Measurements from ENCODE around the gene CCNYL1.

Gene CCNYL1

GRCh38 chr2:207710814-207711740, at the start of gene CCNYL1:
TSS of gene CCNYL1 (plus strand) at chr2:207711640. CDS start at chr2:207711897, 257 bp downstream.
- Mint-ChIP-seq H3K4me1 (ENCODE audit: low read depth) (peaks cover 29% of the 10 kb centered on the region), H3K27me3 (ENCODE audit: low read depth) (peaks cover 3% of the 10 kb centered on the region), H3K9me3 (no peaks in the 10 kb centered on the region), H3K36me3 (ENCODE audit: low read depth) (peaks cover 4% of the 10 kb centered on the region), H3K27ac (peak within 1 kb of the TSS; percentile 96), H3K4me3 (peak within 1 kb of the TSS; percentile 99)
- DNase-seq (ENCODE audit: low spot score) = peak; percentile 99

- DNase-seq (ENCODE audit: low spot score) = no peak
- Mint-ChIP-seq H3K9me3 (no peaks in the 10 kb centered on the region), H3K4me3 (no peak overlapping the region), H3K4me1 (ENCODE audit: low read depth) (no peaks in the 10 kb centered on the region), H3K27me3 (ENCODE audit: low read depth) (no peaks in the 10 kb centered on the region), H3K36me3 (ENCODE audit: low read depth) (no peaks in the 10 kb centered on the region), H3K27ac (no peak overlapping the region)
Observed at GRCh38 chr2:207662203-207662602, 49.2 kb upstream of the CCNYL1 start.

DNA sequence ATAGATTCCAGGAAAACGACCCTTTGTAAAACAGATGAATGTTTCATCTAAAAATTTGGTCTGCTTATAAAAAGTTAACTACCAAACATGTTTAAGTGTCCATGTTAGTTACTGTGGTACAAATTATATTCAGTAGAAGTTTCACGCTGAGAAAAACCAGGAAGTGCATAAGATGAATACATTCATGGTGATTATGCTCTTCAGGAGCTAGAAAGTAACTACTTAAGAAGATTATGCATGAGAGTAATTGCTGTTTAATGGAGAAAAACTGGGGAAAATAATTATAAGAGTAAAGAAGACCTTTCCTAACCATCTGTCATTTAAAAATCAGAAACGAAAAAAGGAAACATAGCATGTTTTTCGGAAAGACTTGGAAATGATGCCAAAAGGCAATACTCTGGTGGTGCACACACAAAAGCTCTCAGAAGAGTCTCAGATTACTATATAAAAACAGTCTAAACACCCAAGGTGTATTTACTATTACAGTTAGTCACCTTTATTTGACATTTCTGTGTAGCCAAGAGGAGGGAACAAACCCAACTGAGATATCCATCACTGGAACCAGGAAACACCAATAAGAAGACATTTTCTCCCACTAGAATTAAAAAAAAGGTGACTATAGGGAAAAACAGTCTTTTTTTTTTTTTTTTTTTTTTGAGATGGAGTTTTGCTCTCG, 47.4 kb upstream of the CCNYL1 start:
- H3K27ac Mint-ChIP-seq = no peak overlapping the region

DNA sequence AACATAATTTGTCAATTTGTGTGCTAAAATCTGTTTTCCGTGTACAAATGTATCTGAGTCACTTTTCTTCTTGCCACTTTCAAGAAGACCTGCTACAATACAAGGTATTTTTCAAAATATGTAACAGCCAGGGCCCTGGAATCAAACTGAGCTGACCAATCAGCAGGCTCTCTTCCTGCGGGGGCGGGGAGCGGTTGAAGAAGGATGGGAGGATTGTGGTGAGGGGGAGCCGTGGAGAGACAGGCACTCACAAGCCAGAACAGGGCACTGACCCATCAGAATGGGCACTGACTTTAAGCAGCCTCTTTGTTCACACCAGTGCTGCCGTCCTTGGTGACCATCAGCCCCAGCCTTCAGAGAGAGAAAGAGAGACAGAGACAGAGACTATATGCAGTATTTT, 40.6 kb upstream of the CCNYL1 start:
- Mint-ChIP-seq H3K36me3 (ENCODE audit: low read depth) (no peaks in the 10 kb centered on the region), H3K4me1 (ENCODE audit: low read depth) (no peaks in the 10 kb centered on the region), H3K27ac (no peak overlapping the region), H3K27me3 (ENCODE audit: low read depth) (peaks cover 2% of the 10 kb centered on the region), H3K4me3 (no peak overlapping the region), H3K9me3 (no peaks in the 10 kb centered on the region)
- no peak for DNase-seq (ENCODE audit: low spot score)

More for the DNA sequence above, 47.4 kb upstream of the CCNYL1 start:
- Mint-ChIP-seq H3K36me3 (ENCODE audit: low read depth) (no peaks in the 10 kb centered on the region), H3K27me3 (ENCODE audit: low read depth) (no peaks in the 10 kb centered on the region), H3K4me1 (ENCODE audit: low read depth) (no peaks in the 10 kb centered on the region), H3K4me3 (no peak overlapping the region), H3K9me3 (no peaks in the 10 kb centered on the region)
- DNase-seq (ENCODE audit: low spot score) = no peak

- Mint-ChIP-seq H3K36me3 (ENCODE audit: low read depth) (no peaks in the 10 kb centered on the region), H3K9me3 (no peaks in the 10 kb centered on the region), H3K4me1 (ENCODE audit: low read depth) (no peaks in the 10 kb centered on the region), H3K4me3 (no peak overlapping the region), H3K27ac (no peak overlapping the region), H3K27me3 (ENCODE audit: low read depth) (peaks cover 2% of the 10 kb centered on the region)
- no peak for DNase-seq (ENCODE audit: low spot score)
Observed at GRCh38 chr2:207673431-207673830, 38.0 kb upstream of the CCNYL1 start.

GRCh38 chr2:207674266-207674774, 37.1 kb upstream of the CCNYL1 start:
- no peaks in the 10 kb centered on the region for H3K4me1 Mint-ChIP-seq (ENCODE audit: low read depth)
- no peaks in the 10 kb centered on the region for H3K36me3 Mint-ChIP-seq (ENCODE audit: low read depth)
- no peak overlapping the region for H3K27ac Mint-ChIP-seq
- no peaks in the 10 kb centered on the region for H3K9me3 Mint-ChIP-seq
- H3K4me3 Mint-ChIP-seq = no peak overlapping the region
- peaks cover 2% of the 10 kb centered on the region for H3K27me3 Mint-ChIP-seq (ENCODE audit: low read depth)
- no peak for DNase-seq (ENCODE audit: low spot score)

GRCh38 chr2:207674826-207675225, 36.6 kb upstream of the CCNYL1 start:
- H3K4me1 Mint-ChIP-seq (ENCODE audit: low read depth) = no peaks in the 10 kb centered on the region
- no peak overlapping the region for H3K4me3 Mint-ChIP-seq
- peaks cover 2% of the 10 kb centered on the region for H3K27me3 Mint-ChIP-seq (ENCODE audit: low read depth)
- no peak for DNase-seq (ENCODE audit: low spot score)
- H3K9me3 Mint-ChIP-seq = no peaks in the 10 kb centered on the region
- no peak overlapping the region for H3K27ac Mint-ChIP-seq
- H3K36me3 Mint-ChIP-seq (ENCODE audit: low read depth) = no peaks in the 10 kb centered on the region

- Mint-ChIP-seq H3K4me3 (no peak overlapping the region), H3K9me3 (no peaks in the 10 kb centered on the region), H3K4me1 (ENCODE audit: low read depth) (no peaks in the 10 kb centered on the region), H3K27ac (no peak overlapping the region), H3K27me3 (ENCODE audit: low read depth) (peaks cover 2% of the 10 kb centered on the region), H3K36me3 (ENCODE audit: low read depth) (no peaks in the 10 kb centered on the region)
- DNase-seq (ENCODE audit: low spot score) = no peak
Observed at GRCh38 chr2:207676827-207677354, 34.5 kb upstream of the CCNYL1 start.

GRCh38 chr2:207681431-207681830, 30.0 kb upstream of the CCNYL1 start:
- no peak for DNase-seq (ENCODE audit: low spot score)
- H3K27ac Mint-ChIP-seq = no peak overlapping the region
- no peaks in the 10 kb centered on the region for H3K9me3 Mint-ChIP-seq
- H3K27me3 Mint-ChIP-seq (ENCODE audit: low read depth) = peaks cover 3% of the 10 kb centered on the region
- H3K4me3 Mint-ChIP-seq = no peak overlapping the region
- no peaks in the 10 kb centered on the region for H3K36me3 Mint-ChIP-seq (ENCODE audit: low read depth)
- H3K4me1 Mint-ChIP-seq (ENCODE audit: low read depth) = no peaks in the 10 kb centered on the region

DNA sequence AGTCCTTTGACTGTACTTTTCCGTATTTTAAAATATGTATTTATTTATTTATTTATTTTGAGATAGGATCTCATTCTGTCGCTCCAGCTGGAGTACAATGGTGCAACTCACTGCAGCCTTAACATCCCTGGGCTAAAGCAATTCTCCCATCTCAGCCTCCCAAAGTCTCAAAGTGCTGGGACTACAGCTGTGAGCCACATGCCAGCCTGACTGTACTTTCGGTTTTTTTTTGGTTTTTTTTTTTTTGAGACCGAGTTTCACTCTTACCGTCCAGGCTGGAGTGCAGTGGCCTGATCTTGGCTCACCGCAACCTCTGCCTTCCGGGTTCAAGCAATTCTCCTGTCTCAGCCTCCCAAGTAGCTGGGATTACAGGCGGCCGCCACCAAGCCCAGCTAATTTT, 28.9 kb upstream of the CCNYL1 start:
- H3K4me1 Mint-ChIP-seq (ENCODE audit: low read depth) = no peaks in the 10 kb centered on the region
- H3K36me3 Mint-ChIP-seq (ENCODE audit: low read depth) = no peaks in the 10 kb centered on the region
- no peak for DNase-seq (ENCODE audit: low spot score)
- H3K9me3 Mint-ChIP-seq = no peaks in the 10 kb centered on the region
- peaks cover 3% of the 10 kb centered on the region for H3K27me3 Mint-ChIP-seq (ENCODE audit: low read depth)
- H3K27ac Mint-ChIP-seq = no peak overlapping the region
- H3K4me3 Mint-ChIP-seq = no peak overlapping the region

- Mint-ChIP-seq H3K4me1 (ENCODE audit: low read depth) (peaks cover 2% of the 10 kb centered on the region), H3K9me3 (no peaks in the 10 kb centered on the region), H3K27ac (no peak overlapping the region), H3K36me3 (ENCODE audit: low read depth) (no peaks in the 10 kb centered on the region), H3K4me3 (no peak overlapping the region), H3K27me3 (ENCODE audit: low read depth) (peaks cover 3% of the 10 kb centered on the region)
- no peak for DNase-seq (ENCODE audit: low spot score)
Observed at GRCh38 chr2:207683438-207683837, 28.0 kb upstream of the CCNYL1 start.

DNA sequence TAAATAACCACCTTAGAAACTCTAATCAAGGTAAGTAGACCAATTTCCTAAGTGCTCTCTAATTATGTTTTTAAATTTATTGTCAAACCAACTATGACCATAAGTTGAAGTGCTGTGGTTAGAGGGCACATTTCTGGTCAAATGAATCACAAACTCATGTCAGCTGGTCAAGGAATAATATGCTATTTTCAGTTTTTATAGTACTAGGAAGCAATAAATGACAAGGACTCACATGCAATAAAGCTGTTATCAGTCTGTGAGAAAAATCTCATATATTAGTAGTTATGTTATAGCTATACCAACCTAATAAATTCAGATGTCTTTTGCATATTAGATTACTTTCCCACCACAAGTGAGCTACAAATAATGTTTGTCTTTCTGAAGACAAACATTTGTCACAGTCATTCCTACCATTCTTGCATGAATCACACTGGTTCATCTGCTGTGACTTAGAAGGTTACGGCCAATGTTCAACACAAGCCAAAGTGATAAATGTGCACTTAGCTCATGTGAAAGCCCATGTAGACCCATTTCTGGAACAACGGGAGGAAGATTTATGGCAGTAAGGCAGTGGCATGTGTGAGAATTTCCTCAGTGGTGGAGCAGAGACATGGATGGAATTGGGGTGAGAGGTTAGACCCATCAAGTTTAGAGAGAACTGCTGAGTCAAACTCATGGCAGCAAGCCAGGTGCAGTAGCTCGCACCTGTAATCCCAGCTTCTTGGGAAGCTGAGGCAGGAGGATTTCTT, 27.4 kb upstream of the CCNYL1 start:
- Mint-ChIP-seq H3K4me3 (no peak overlapping the region), H3K27me3 (ENCODE audit: low read depth) (peaks cover 3% of the 10 kb centered on the region), H3K36me3 (ENCODE audit: low read depth) (no peaks in the 10 kb centered on the region), H3K27ac (no peak overlapping the region), H3K9me3 (no peaks in the 10 kb centered on the region), H3K4me1 (ENCODE audit: low read depth) (peaks cover 4% of the 10 kb centered on the region)
- DNase-seq (ENCODE audit: low spot score) = no peak

- Mint-ChIP-seq H3K27ac (no peak overlapping the region), H3K27me3 (ENCODE audit: low read depth) (peaks cover 3% of the 10 kb centered on the region), H3K9me3 (no peaks in the 10 kb centered on the region), H3K4me1 (ENCODE audit: low read depth) (peaks cover 4% of the 10 kb centered on the region), H3K36me3 (ENCODE audit: low read depth) (no peaks in the 10 kb centered on the region), H3K4me3 (no peak overlapping the region)
- no peak for DNase-seq (ENCODE audit: low spot score)
Observed at GRCh38 chr2:207686812-207687211, 24.6 kb upstream of the CCNYL1 start.

Measured in T-helper 2 cell treated with Interferon-gamma antibody and Interleukin-4, amounts not matched to agents 5 μg/mL and 100 μg/mL, for 36 hours (primary cell).